Neuronal stem cell (in vitro differentiated cells): ENCODE measurements around the gene MB21D2.

ENCODE experiments used
- DNase-seq: peaks from one replicate; pipeline ENCODE4 v3.0.0-alpha.2; 2013; ENCODE audit warnings: low spot score
- H2AFZ ChIP-seq: one replicate; pipeline ENCODE4 v1.6.1; 2013; ENCODE audit warnings: mild to moderate bottlenecking, low read length, inconsistent platforms
- H2AK5ac ChIP-seq: 2 replicates; pipeline ENCODE4 v1.6.1; 2013; ENCODE audit warnings: low read depth, mild to moderate bottlenecking, inconsistent platforms, low read length, moderate library complexity, mixed read lengths
- H2BK120ac ChIP-seq: 2 replicates; pipeline ENCODE4 v1.6.1; 2013; ENCODE audit warnings: low read depth, mild to moderate bottlenecking, inconsistent platforms, low read length, moderate library complexity, mixed read lengths
- H2BK12ac ChIP-seq: one replicate; pipeline ENCODE4 v1.6.1; 2013; ENCODE audit warnings: low read length, inconsistent platforms
- H2BK15ac ChIP-seq: 2 replicates; pipeline ENCODE4 v1.6.1; 2013; ENCODE audit warnings: mild to moderate bottlenecking, low read length, inconsistent platforms, mixed read lengths
- H2BK5ac ChIP-seq: one replicate; pipeline ENCODE4 v1.6.1; 2013; ENCODE audit warnings: inconsistent platforms, mild to moderate bottlenecking, low read length, moderate library complexity
- H3K14ac ChIP-seq: one replicate; pipeline ENCODE4 v1.6.1; 2013; ENCODE audit warnings: low read length, inconsistent platforms
- H3K18ac ChIP-seq: 2 replicates; pipeline ENCODE4 v1.6.1; 2013; ENCODE audit warnings: low read length, inconsistent platforms
- H3K23ac ChIP-seq: 2 replicates; pipeline ENCODE4 v1.6.1; 2013; ENCODE audit warnings: low read depth, mild to moderate bottlenecking, mixed read lengths, low read length, inconsistent platforms; ENCODE audit not compliant: poor library complexity
- H3K27ac ChIP-seq: replicated peaks from 3 replicates; pipeline ENCODE4 v1.5.1; 2013; ENCODE audit warnings: low read length, inconsistent platforms
- H3K27me3 ChIP-seq, 3 experiments: 2 replicates each; pipeline ENCODE4 v1.6.1; 2013; ENCODE audit warnings: low read length in 3 of 3, mild to moderate bottlenecking in 2 of 3, inconsistent platforms in 1 of 3, low read depth in 1 of 3, mixed read lengths in 1 of 3, moderate library complexity in 1 of 3; ENCODE audit not compliant: control insufficient read depth in 3 of 3, insufficient read depth in 3 of 3
- H3K36me3 ChIP-seq, 2 donors: replicated peaks in 1 of 2; 2 replicates each; pipeline ENCODE4 v1.6.1; 2013; ENCODE audit warnings: low read length in 2 of 2; ENCODE audit not compliant: control insufficient read depth in 2 of 2, insufficient read depth in 2 of 2
- H3K4ac ChIP-seq: 2 replicates; pipeline ENCODE4 v1.6.1; 2013; ENCODE audit warnings: inconsistent platforms, mild to moderate bottlenecking, low read length, moderate library complexity
- H3K4me1 ChIP-seq, 2 donors: 1 replicate in 1 of 2; 2 replicates in 1 of 2; pipeline ENCODE4 v1.6.1; 2013; ENCODE audit warnings: low read length in 2 of 2, low read depth in 1 of 2; ENCODE audit not compliant: control insufficient read depth in 2 of 2, insufficient read depth in 1 of 2
- H3K4me2 ChIP-seq: one replicate; pipeline ENCODE4 v1.6.1; 2013; ENCODE audit warnings: mild to moderate bottlenecking, low read length, inconsistent platforms; ENCODE audit not compliant: insufficient read depth, poor library complexity, severe bottlenecking
- H3K4me3 ChIP-seq, 2 donors: 2 replicates each; pipeline ENCODE4 v1.5.1; 2013; ENCODE audit warnings: low read length in 2 of 2, mild to moderate bottlenecking in 2 of 2, inconsistent platforms in 1 of 2, moderate library complexity in 1 of 2
- H3K79me1 ChIP-seq: one replicate; pipeline ENCODE4 v1.6.1; 2013; ENCODE audit warnings: low read depth, mild to moderate bottlenecking, inconsistent platforms, low read length, moderate library complexity
- H3K9ac ChIP-seq: one replicate; pipeline ENCODE4 v1.6.1; 2013; ENCODE audit warnings: mild to moderate bottlenecking, low read depth, low read length, inconsistent platforms; ENCODE audit not compliant: poor library complexity
- H3K9me3 ChIP-seq, 2 donors: replicated peaks in 1 of 2; 2 replicates each; pipeline versions ENCODE3 to v1.6.1; 2013; ENCODE audit warnings: low read length in 2 of 2, mild to moderate bottlenecking in 2 of 2, inconsistent platforms in 1 of 2, low read depth in 1 of 2, mixed read lengths in 1 of 2, moderate library complexity in 1 of 2; ENCODE audit not compliant: control insufficient read depth in 2 of 2, insufficient read depth in 1 of 2
- H4K8ac ChIP-seq: one replicate; pipeline ENCODE4 v1.6.1; 2013; ENCODE audit warnings: low read depth, mild to moderate bottlenecking, inconsistent platforms, low read length, moderate library complexity
- H4K91ac ChIP-seq: one replicate; pipeline ENCODE4 v1.6.1; 2013; ENCODE audit warnings: low read length, low read depth, mild to moderate bottlenecking, inconsistent platforms; ENCODE audit not compliant: poor library complexity
- WGBS, 2 donors: extraction: QIAGEN DNeasy Blood & Tissue Kit; methylation state at CpG; one replicate each; pipeline ENCODE4 v1.1.7; 2013; ENCODE audit warnings: missing lambda C conversion rate in 2 of 2, mixed read lengths in 1 of 2; ENCODE audit not compliant: insufficient read length in 2 of 2, insufficient replicate concordance in 1 of 2; ENCODE audit errors: extremely low coverage in 2 of 2; 5-methylcytosine and 5-hydroxymethylcytosine counted together

The MB21D2 gene

GRCh38 chr3:192933779-192934460 lies 16.3 kb upstream of the MB21D2 start:
- Histone ChIP-seq H3K36me3 (no peaks in the 10 kb centered on the region), H2BK15ac (no peak overlapping the region), H3K4me1 (no peaks in the 10 kb centered on the region), H3K4me3 (no peak overlapping the region), H3K27ac (no peak overlapping the region), H3K4me2 (no peak overlapping the region), H3K14ac (no peak overlapping the region), H3K4ac (no peak overlapping the region), H3K9me3 (no peaks in the 10 kb centered on the region), H4K91ac (no peak overlapping the region), H3K79me1 (no peaks in the 10 kb centered on the region), H2AK5ac (no peak overlapping the region), H3K23ac (no peak overlapping the region), H4K8ac (no peak overlapping the region), H2BK120ac (no peak overlapping the region), H3K9ac (no peak overlapping the region), H2BK5ac (no peak overlapping the region), H3K18ac (no peak overlapping the region), H3K27me3 (no peaks in the 10 kb centered on the region), H2AFZ (no peak overlapping the region), H2BK12ac (no peak overlapping the region)
- DNase-seq = no peak
- whole genome bisulfite sequencing, 2 donors = no CpG with 5 or more reads among the region's 4 CpGs

GRCh38 chr3:192933259-192933658 lies 15.6 kb upstream of the MB21D2 start:
- Histone ChIP-seq H3K18ac (no peak overlapping the region), H3K9me3 (no peaks in the 10 kb centered on the region), H3K27me3 (no peaks in the 10 kb centered on the region), H3K4me2 (no peak overlapping the region), H3K4me3 (no peak overlapping the region), H2AFZ (no peak overlapping the region), H3K4ac (no peak overlapping the region), H4K8ac (no peak overlapping the region), H3K14ac (no peak overlapping the region), H3K27ac (no peak overlapping the region), H3K23ac (no peak overlapping the region), H2BK12ac (no peak overlapping the region), H3K79me1 (no peaks in the 10 kb centered on the region), H3K9ac (no peak overlapping the region), H2BK15ac (no peak overlapping the region), H2BK5ac (no peak overlapping the region), H3K4me1 (no peaks in the 10 kb centered on the region), H3K36me3 (no peaks in the 10 kb centered on the region), H4K91ac (no peak overlapping the region), H2BK120ac (no peak overlapping the region), H2AK5ac (no peak overlapping the region)
- no peak for DNase-seq
- WGBS, 2 donors = no CpG with 5 or more reads among the region's 9 CpGs

- no peak overlapping the region for H3K27ac ChIP-seq
- H3K27me3 ChIP-seq = no peaks in the 10 kb centered on the region
- H3K4me3 ChIP-seq = no peak overlapping the region
- no peak for DNase-seq
- H2BK120ac ChIP-seq = no peak overlapping the region
- no peak overlapping the region for H4K91ac ChIP-seq
- no peaks in the 10 kb centered on the region for H3K9me3 ChIP-seq
- no peak overlapping the region for H2BK12ac ChIP-seq
- H3K79me1 ChIP-seq = no peaks in the 10 kb centered on the region
- H3K14ac ChIP-seq = no peak overlapping the region
- H3K36me3 ChIP-seq = no peaks in the 10 kb centered on the region
- H2BK5ac ChIP-seq = no peak overlapping the region
- H4K8ac ChIP-seq = no peak overlapping the region
- H2BK15ac ChIP-seq = no peak overlapping the region
- H2AFZ ChIP-seq = no peak overlapping the region
- no peak overlapping the region for H3K18ac ChIP-seq
- H2AK5ac ChIP-seq = no peak overlapping the region
- peaks cover 2 to 3% of the 10 kb centered on the region in 2 donors for H3K4me1 ChIP-seq
- H3K9ac ChIP-seq = no peak overlapping the region
- H3K4ac ChIP-seq = no peak overlapping the region
- WGBS, 2 donors = no CpG with 5 or more reads among the region's 3 CpGs
- no peak overlapping the region for H3K23ac ChIP-seq
- H3K4me2 ChIP-seq = no peak overlapping the region
Measured at GRCh38 chr3:192931825-192932224, 14.2 kb upstream of the MB21D2 start.

- WGBS, 2 donors = no CpG with 5 or more reads among the region's 1 CpG
Measured at GRCh38 chr3:192930577-192930976, 12.9 kb upstream of the MB21D2 start.

More at GRCh38 chr3:192930577-192930976, 12.9 kb upstream of the MB21D2 start:
- H4K91ac ChIP-seq = no peak overlapping the region
- H3K9ac ChIP-seq = no peak overlapping the region
- no peak overlapping the region for H4K8ac ChIP-seq
- H2BK12ac ChIP-seq = no peak overlapping the region
- H3K23ac ChIP-seq = no peak overlapping the region
- no peaks in the 10 kb centered on the region for H3K9me3 ChIP-seq
- H3K18ac ChIP-seq = no peak overlapping the region
- no peaks in the 10 kb centered on the region for H3K27me3 ChIP-seq
- no peaks in the 10 kb centered on the region for H3K79me1 ChIP-seq
- no peaks in the 10 kb centered on the region for H3K36me3 ChIP-seq
- H3K4ac ChIP-seq = no peak overlapping the region
- no peak overlapping the region for H3K27ac ChIP-seq
- H2BK15ac ChIP-seq = no peak overlapping the region
- no peak for DNase-seq
- H2BK5ac ChIP-seq = no peak overlapping the region
- no peak overlapping the region for H3K4me2 ChIP-seq
- no peak overlapping the region for H3K4me3 ChIP-seq
- H3K14ac ChIP-seq = no peak overlapping the region
- no peak overlapping the region for H2AFZ ChIP-seq
- no peak overlapping the region for H2BK120ac ChIP-seq
- H3K4me1 ChIP-seq = peaks cover 2 to 3% of the 10 kb centered on the region in 2 donors
- no peak overlapping the region for H2AK5ac ChIP-seq
